Breast epithelium (tissue), 3 donors: ENCODE results near the gene PRIM1.
A peak's percentile ranks its signal among the peaks of the same experiment; 100 is the strongest.

Experiments used
- CTCF ChIP-seq, 3 donors: fragments of 450-650 bp; IDR thresholded peaks; one replicate each; pipeline ENCODE4 v1.5.1; 2016 to 2017; ENCODE audit warnings: antibody characterized with exemption in 3 of 3, mild to moderate bottlenecking in 3 of 3, moderate library complexity in 3 of 3
- POLR2A ChIP-seq: fragments of 450-650 bp; IDR thresholded peaks from one replicate; pipeline ENCODE4 v1.6.1; 2016; ENCODE audit warnings: antibody characterized with exemption, mild to moderate bottlenecking, moderate library complexity
- POLR2AphosphoS5 ChIP-seq, 3 donors: sonication (generic); formaldehyde crosslinking; IDR thresholded peaks; one replicate each; pipeline ENCODE4 v1.6.1; 2017; ENCODE audit warnings: antibody characterized with exemption in 3 of 3

DNA sequence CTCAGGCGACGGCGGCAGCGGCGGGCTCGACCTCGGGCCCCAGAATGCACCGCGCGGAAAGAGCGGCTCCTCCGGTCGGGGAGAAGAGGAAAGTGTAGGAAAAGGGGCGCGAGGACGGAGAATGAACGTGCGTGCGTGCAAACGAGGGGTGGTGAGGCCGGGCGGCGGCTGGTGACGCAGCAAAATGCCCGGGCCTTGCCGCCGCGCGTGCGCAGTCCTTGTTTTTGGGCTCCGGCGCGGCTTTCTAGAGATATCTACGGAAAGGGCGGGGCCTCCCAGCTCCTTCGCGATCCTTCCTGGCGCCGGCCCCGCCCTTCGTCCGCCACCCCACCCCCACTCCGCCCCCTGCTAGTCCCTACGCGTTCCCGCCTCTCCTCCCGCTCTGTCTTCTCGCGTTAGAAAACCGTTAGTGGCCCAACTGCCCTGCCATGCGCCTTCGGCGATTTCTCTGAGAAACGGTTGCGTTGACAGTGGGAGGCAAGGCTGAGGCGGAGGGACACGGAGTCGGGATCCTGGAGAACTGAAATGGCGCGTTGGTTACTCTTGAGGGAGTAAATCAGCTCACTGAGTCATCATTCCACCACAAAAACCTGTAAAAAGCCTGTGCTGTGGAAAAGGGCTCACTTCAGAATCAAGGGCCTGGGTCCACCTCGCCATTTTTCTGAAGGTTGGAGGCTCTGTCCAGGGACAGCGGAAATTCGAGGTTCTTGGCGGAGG lies 63.8 kb downstream of the PRIM1 start, which contains the start of gene PTGES3:
- TF ChIP-seq CTCF (IDR thresholded peaks at IDR 0.05) = no peak
- TF ChIP-seq POLR2A = peak; percentile 78
- TF ChIP-seq POLR2AphosphoS5 (IDR thresholded peaks at IDR 0.05) = peak; percentile 89 to 98 (median 92)
